Measurements from ENCODE around the gene PRMT7. TPM values are rescaled to one million over a fixed set of nuclear protein-coding genes. Genes with fewer than 3 reads are reported as not detected.

PRMT7 gene
- total RNA-seq, 2 experiments from 2014 or later, result 80.4 to 85.1 TPM

DNA sequence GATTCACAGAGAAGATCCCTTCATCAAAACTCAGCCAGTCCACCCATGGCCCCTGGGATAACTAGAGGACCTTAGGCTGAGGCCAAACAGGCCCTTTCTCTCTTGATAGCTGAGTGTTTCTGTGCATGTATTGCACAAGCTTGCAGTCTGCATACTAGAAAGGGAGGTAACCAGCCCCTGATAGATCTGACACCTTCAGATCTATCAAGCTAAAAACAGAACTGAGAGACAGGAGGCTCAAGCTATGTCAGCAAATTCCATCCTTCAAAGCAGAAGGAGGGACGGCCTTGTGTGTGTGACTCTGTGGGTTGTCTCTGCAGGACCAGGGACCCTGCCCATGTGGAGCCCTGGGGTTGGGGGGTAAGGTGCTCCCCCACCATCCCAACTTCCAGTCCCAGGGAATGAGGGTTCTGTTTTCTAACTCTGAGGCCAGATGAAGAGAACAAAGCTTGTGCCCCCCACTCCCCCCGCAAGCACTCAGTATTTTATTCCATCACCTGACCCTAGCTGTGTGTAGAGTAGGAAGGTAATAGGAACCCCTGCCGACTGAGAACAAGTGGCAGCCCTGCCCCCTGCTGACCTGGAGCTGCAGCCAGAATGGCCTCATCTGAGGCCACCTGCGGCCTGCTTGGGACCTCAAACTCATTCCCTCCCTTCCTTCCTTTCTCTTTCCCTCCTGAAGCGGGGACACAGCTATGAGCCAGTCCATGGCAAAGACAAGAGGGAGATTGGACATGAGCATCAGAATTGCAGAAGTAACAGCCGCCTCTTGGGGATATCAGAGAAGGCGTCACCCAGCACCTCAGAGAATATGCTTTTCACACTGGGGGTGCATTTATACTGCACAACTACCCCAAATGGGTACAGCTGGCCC lies 73.7 kb downstream of the PRMT7 start:
- Histone ChIP-seq H3K9me3 (ENCODE audit: low read length) (no peaks in the 10 kb centered on the region), H3K4me1 (ENCODE audit: insufficient read depth, low read length, poor library complexity, severe bottlenecking) (peaks cover 13% of the 10 kb centered on the region), H3K36me3 (ENCODE audit: insufficient read depth, low read length) (no peaks in the 10 kb centered on the region), H4K20me1 (ENCODE audit: insufficient read depth, low read length) (no peaks in the 10 kb centered on the region), H3K9me2 (ENCODE audit: insufficient read depth, low read length) (no peaks in the 10 kb centered on the region), H3K4me2 (ENCODE audit: low read length) (no peak overlapping the region), H2AFZ (ENCODE audit: low read length) (no peak overlapping the region), H3K4me3 (ENCODE audit: low read depth, low read length, poor library complexity, severe bottlenecking) (no peak overlapping the region), H3K27ac (ENCODE audit: low read depth, low read length, poor library complexity, severe bottlenecking) (no peak overlapping the region), H3K79me2 (ENCODE audit: insufficient read depth, low read depth, low read length) (no peaks in the 10 kb centered on the region)
- ChIA-PET CTCF (ENCODE audit: unreplicated experiment) (no interaction called here), POLR2A (no interaction called here)
- no TSS peak for BruUV-seq (replicated peaks)
- TF ChIP-seq CTCF (conservative IDR thresholded peaks at IDR 0.05; ENCODE audit: low read length) (0 out of 2 replicates have a peak, but pooled peaks have one; percentile 17), EZH2phosphoT487 (IDR thresholded peaks at IDR 0.05; ENCODE audit: borderline replicate concordance, low read depth, low read length) (no peak)
- intact Hi-C loops (cut with micrococcal nuclease; ENCODE audit: unreplicated experiment), result no loop called here
- DNase-seq (ENCODE audit: low spot score), result no peak

GRCh38 chr16:68385371-68385770 lies 74.6 kb downstream of the PRMT7 start:
- H3K9me3 ChIP-seq (ENCODE audit: low read length), result no peaks in the 10 kb centered on the region
- ChIA-PET POLR2A (no interaction called here), CTCF (ENCODE audit: unreplicated experiment) (no interaction called here)
- H3K4me3 ChIP-seq (ENCODE audit: low read depth, low read length, poor library complexity, severe bottlenecking), result no peak overlapping the region
- no peaks in the 10 kb centered on the region for H3K36me3 ChIP-seq (ENCODE audit: insufficient read depth, low read length)
- no peak for TF ChIP-seq EZH2phosphoT487 (IDR thresholded peaks at IDR 0.05; ENCODE audit: borderline replicate concordance, low read depth, low read length)
- TF ChIP-seq CTCF (conservative IDR thresholded peaks at IDR 0.05; ENCODE audit: low read length), result no peak
- no peak overlapping the region for H3K27ac ChIP-seq (ENCODE audit: low read depth, low read length, poor library complexity, severe bottlenecking)
- no peak overlapping the region for H3K4me2 ChIP-seq (ENCODE audit: low read length)
- intact Hi-C loops (cut with micrococcal nuclease; ENCODE audit: unreplicated experiment), result no loop called here
- no peak for DNase-seq (ENCODE audit: low spot score)
- no peaks in the 10 kb centered on the region for H3K79me2 ChIP-seq (ENCODE audit: insufficient read depth, low read depth, low read length)
- no peaks in the 10 kb centered on the region for H4K20me1 ChIP-seq (ENCODE audit: insufficient read depth, low read length)
- H3K9me2 ChIP-seq (ENCODE audit: insufficient read depth, low read length), result no peaks in the 10 kb centered on the region
- no peak overlapping the region for H2AFZ ChIP-seq (ENCODE audit: low read length)
- H3K4me1 ChIP-seq (ENCODE audit: insufficient read depth, low read length, poor library complexity, severe bottlenecking), result peaks cover 13% of the 10 kb centered on the region
- no TSS peak for BruUV-seq (replicated peaks)

GRCh38 chr16:68386628-68387027 lies 75.8 kb downstream of the PRMT7 start:
- BruUV-seq (replicated peaks), result no TSS peak
- TF ChIP-seq CTCF (conservative IDR thresholded peaks at IDR 0.05; ENCODE audit: low read length) (no peak), EZH2phosphoT487 (IDR thresholded peaks at IDR 0.05; ENCODE audit: borderline replicate concordance, low read depth, low read length) (no peak)
- no peaks in the 10 kb centered on the region for H3K9me3 ChIP-seq (ENCODE audit: low read length)
- intact Hi-C loops (cut with micrococcal nuclease; ENCODE audit: unreplicated experiment), result no loop called here
- DNase-seq (ENCODE audit: low spot score), result no peak
- ChIA-PET POLR2A (no interaction called here), CTCF (ENCODE audit: unreplicated experiment) (no interaction called here)
- H3K36me3 ChIP-seq (ENCODE audit: insufficient read depth, low read length), result no peaks in the 10 kb centered on the region
- no peak overlapping the region for H2AFZ ChIP-seq (ENCODE audit: low read length)
- H3K9me2 ChIP-seq (ENCODE audit: insufficient read depth, low read length), result no peaks in the 10 kb centered on the region
- H3K79me2 ChIP-seq (ENCODE audit: insufficient read depth, low read depth, low read length), result no peaks in the 10 kb centered on the region
- H3K4me2 ChIP-seq (ENCODE audit: low read length), result no peak overlapping the region
- no peak overlapping the region for H3K4me3 ChIP-seq (ENCODE audit: low read depth, low read length, poor library complexity, severe bottlenecking)
- no peaks in the 10 kb centered on the region for H4K20me1 ChIP-seq (ENCODE audit: insufficient read depth, low read length)
- H3K4me1 ChIP-seq (ENCODE audit: insufficient read depth, low read length, poor library complexity, severe bottlenecking), result peaks cover 11% of the 10 kb centered on the region
- no peak overlapping the region for H3K27ac ChIP-seq (ENCODE audit: low read depth, low read length, poor library complexity, severe bottlenecking)

All from OCI-LY7 (cell line).